ENCODE measurements around the gene CDC37L1.
A peak's percentile ranks its signal among the peaks of the same experiment; 100 is the strongest.

The CDC37L1 gene

GRCh38 chr9:4661165-4661564 lies 18.2 kb upstream of the CDC37L1 start:
- no peak for TF ChIP-seq USF1 (IDR thresholded peaks at IDR 0.05)
- TF ChIP-seq TEAD4 (IDR thresholded peaks at IDR 0.05): no peak
- TF ChIP-seq ZBTB7A (IDR thresholded peaks at IDR 0.05; ENCODE audit: low read depth): no peak
- no peak for TF ChIP-seq EGR1 (IDR thresholded peaks at IDR 0.05)
- TF ChIP-seq TAF1 (IDR thresholded peaks at IDR 0.05; ENCODE audit: low read depth): no peak
- TF ChIP-seq EP300 (IDR thresholded peaks at IDR 0.05; ENCODE audit: borderline replicate concordance): no peak
- no peak for TF ChIP-seq FOXM1 (IDR thresholded peaks at IDR 0.05; ENCODE audit: borderline replicate concordance, low read depth)
- no peak for TF ChIP-seq CREB1 (IDR thresholded peaks at IDR 0.05; ENCODE audit: low read depth)
- no peak for TF ChIP-seq CEBPB (IDR thresholded peaks at IDR 0.05)
- no peak for TF ChIP-seq MAX (IDR thresholded peaks at IDR 0.05)
- TF ChIP-seq TCF12 (IDR thresholded peaks at IDR 0.05; ENCODE audit: low read depth): no peak
- no peak for TF ChIP-seq NFIC (IDR thresholded peaks at IDR 0.05)
- no peak for TF ChIP-seq RAD21 (IDR thresholded peaks at IDR 0.05; ENCODE audit: low read depth)
- no peak for TF ChIP-seq REST (IDR thresholded peaks at IDR 0.05; ENCODE audit: low read depth)
- TF ChIP-seq YY1 (IDR thresholded peaks at IDR 0.05; ENCODE audit: low read depth): no peak

GRCh38 chr9:4661611-4662010 lies 17.8 kb upstream of the CDC37L1 start:
- TF ChIP-seq EGR1 (IDR thresholded peaks at IDR 0.05) (no peak), EP300 (IDR thresholded peaks at IDR 0.05; ENCODE audit: borderline replicate concordance) (no peak), NFIC (IDR thresholded peaks at IDR 0.05) (no peak), ZBTB7A (IDR thresholded peaks at IDR 0.05; ENCODE audit: low read depth) (no peak), CREB1 (IDR thresholded peaks at IDR 0.05; ENCODE audit: low read depth) (no peak), TAF1 (IDR thresholded peaks at IDR 0.05; ENCODE audit: low read depth) (no peak), MAX (IDR thresholded peaks at IDR 0.05) (no peak), FOXM1 (IDR thresholded peaks at IDR 0.05; ENCODE audit: borderline replicate concordance, low read depth) (no peak), YY1 (IDR thresholded peaks at IDR 0.05; ENCODE audit: low read depth) (no peak), USF1 (IDR thresholded peaks at IDR 0.05) (no peak), CEBPB (IDR thresholded peaks at IDR 0.05) (no peak), TEAD4 (IDR thresholded peaks at IDR 0.05) (no peak), RAD21 (IDR thresholded peaks at IDR 0.05; ENCODE audit: low read depth) (no peak)

- TF ChIP-seq CEBPB (IDR thresholded peaks at IDR 0.05): peak; percentile 53
- no peak for TF ChIP-seq FOXM1 (IDR thresholded peaks at IDR 0.05; ENCODE audit: borderline replicate concordance, low read depth)
- TF ChIP-seq TAF1 (IDR thresholded peaks at IDR 0.05; ENCODE audit: low read depth): peak; percentile 79
- peak; percentile 48 for TF ChIP-seq RAD21 (IDR thresholded peaks at IDR 0.05; ENCODE audit: low read depth)
- no peak for TF ChIP-seq REST (IDR thresholded peaks at IDR 0.05; ENCODE audit: low read depth)
- TF ChIP-seq ZBTB7A (IDR thresholded peaks at IDR 0.05; ENCODE audit: low read depth): no peak
- peak; percentile 67 for TF ChIP-seq MAX (IDR thresholded peaks at IDR 0.05)
- peak; percentile 16; the same call in 1 of the 2 replicates for TF ChIP-seq USF1 (IDR thresholded peaks at IDR 0.05)
- TF ChIP-seq EGR1 (IDR thresholded peaks at IDR 0.05): peak; percentile 65
- TF ChIP-seq TEAD4 (IDR thresholded peaks at IDR 0.05): peak; percentile 66; the same call in 1 of the 2 replicates
- no peak for TF ChIP-seq NFIC (IDR thresholded peaks at IDR 0.05)
- TF ChIP-seq TCF12 (IDR thresholded peaks at IDR 0.05; ENCODE audit: low read depth): peak; percentile 57; the same call in 1 of the 2 replicates
- TF ChIP-seq YY1 (IDR thresholded peaks at IDR 0.05; ENCODE audit: low read depth): peak; percentile 67
These were observed 17.0 kb upstream of the CDC37L1 start, which contains the start of gene PLPP6 for GRCh38 chr9:4662108-4662988. Gene PLPP6 (plus strand): TSS chr9:4662294. CDS start chr9:4662376, 82 bp downstream.

- TF ChIP-seq MAX (IDR thresholded peaks at IDR 0.05) (no peak), EGR1 (IDR thresholded peaks at IDR 0.05) (no peak), CREB1 (IDR thresholded peaks at IDR 0.05; ENCODE audit: low read depth) (no peak), ZBTB7A (IDR thresholded peaks at IDR 0.05; ENCODE audit: low read depth) (no peak), NFIC (IDR thresholded peaks at IDR 0.05) (no peak), EP300 (IDR thresholded peaks at IDR 0.05; ENCODE audit: borderline replicate concordance) (no peak), CEBPB (IDR thresholded peaks at IDR 0.05) (no peak), YY1 (IDR thresholded peaks at IDR 0.05; ENCODE audit: low read depth) (no peak), FOXM1 (IDR thresholded peaks at IDR 0.05; ENCODE audit: borderline replicate concordance, low read depth) (no peak), TCF12 (IDR thresholded peaks at IDR 0.05; ENCODE audit: low read depth) (no peak)
These were observed 16.2 kb upstream of the CDC37L1 start for GRCh38 chr9:4662989-4663792.

Measured in Ishikawa (cell line).